H1 (cell line): Measurements from ENCODE around the gene SPIRE2. TPM values are rescaled to one million over a fixed set of nuclear protein-coding genes. Genes with fewer than 3 reads are reported as not detected.

Source experiments
- E2F6 ChIP-seq: IDR thresholded peaks from 2 replicates; pipeline ENCODE4 v1.6.1; 2012; ENCODE audit warnings: inconsistent platforms
- polyA plus RNA-seq, 7 experiments: library from polyadenylated mRNA; depleted of rRNA in 3 of 7; stranded (reverse) in 5 of 7; unstranded in 2 of 7; fragments of >200 nt in 5 of 7; fragments of 200-250 nt in 2 of 7; gene quantifications; 1 replicate in 5 of 7; 2 replicates in 1 of 7; 4 replicates in 1 of 7; pipeline versions ENCODE4 v1.2.1 to v1.2.3, GENCODE V29; 2011 to 2013; ENCODE audit warnings: missing spikeins in 2 of 7, mixed read lengths in 2 of 7
- total RNA-seq: library from RNA; stranded (reverse); fragmentation: NEBNext Ultra II Directional; extraction: Animal tissue kit (Norgen Biotek cat#: 25700); gene quantifications from 2 replicates; pipeline ENCODE4 v1.2.1, GENCODE V29; 2021

Gene SPIRE2
- total and polyA plus RNA-seq, 2 of the 8 experiments (the other 6 are each of a cell fraction or from before 2014, with no cell fraction given), result 7.4 to 15.4 TPM

GRCh38 chr16:89900885-89901284 is 72.6 kb downstream of the SPIRE2 start (continued):
- no peak for TF ChIP-seq E2F6
